H1 (cell line): ENCODE data around the gene FYTTD1. TPM values are rescaled to one million over a fixed set of nuclear protein-coding genes. Genes with fewer than 3 reads are reported as not detected.

ENCODE experiments used
- POLR2AphosphoS5 ChIP-seq: IDR thresholded peaks from 2 replicates; pipeline ENCODE4 v1.6.1; 2011; ENCODE audit warnings: low read depth, low read length
- SP4 ChIP-seq: IDR thresholded peaks from 2 replicates; pipeline ENCODE4 v1.6.1; 2012; ENCODE audit warnings: low read length, inconsistent platforms
- polyA plus RNA-seq, 7 experiments: library from polyadenylated mRNA; depleted of rRNA in 3 of 7; stranded (reverse) in 5 of 7; unstranded in 2 of 7; fragments of >200 nt in 5 of 7; fragments of 200-250 nt in 2 of 7; gene quantifications; 1 replicate in 5 of 7; 2 replicates in 1 of 7; 4 replicates in 1 of 7; pipeline versions ENCODE4 v1.2.1 to v1.2.3, GENCODE V29; 2011 to 2013; ENCODE audit warnings: missing spikeins in 2 of 7, mixed read lengths in 2 of 7
- total RNA-seq: library from RNA; stranded (reverse); fragmentation: NEBNext Ultra II Directional; extraction: Animal tissue kit (Norgen Biotek cat#: 25700); gene quantifications from 2 replicates; pipeline ENCODE4 v1.2.1, GENCODE V29; 2021

Gene FYTTD1
- total and polyA plus RNA-seq, 2 of the 8 experiments (the other 6 are each of a cell fraction or from before 2014, with no cell fraction given): 3.1 to 24.4 TPM

GRCh38 chr3:197798863-197799262 lies 49.2 kb downstream of the FYTTD1 start (continued):
- TF ChIP-seq POLR2AphosphoS5 (no peak), SP4 (no peak)
- TF ChIP-seq, all 59 proteins: peak for 0
